ENCODE measurements around the gene DCBLD1. TPM values are rescaled to one million over a fixed set of nuclear protein-coding genes. Genes with fewer than 3 reads are reported as not detected.

The DCBLD1 gene
- total RNA-seq, 1 donor from 2014 or later: 64.8 TPM

GRCh38 chr6:117568247-117568646 is 85.8 kb downstream of the DCBLD1 start:
- Histone ChIP-seq H3K36me3 (ENCODE audit: control insufficient read depth, insufficient read depth, low read length) (peaks cover 2% of the 10 kb centered on the region), H3K4me3 (ENCODE audit: low read depth, low read length) (no peak overlapping the region), H3K27me3 (ENCODE audit: control insufficient read depth, insufficient read depth, low read length) (no peaks in the 10 kb centered on the region)
- FAIRE-seq (no peak), DNase-seq (ENCODE audit: low read depth) (no peak)
- TF ChIP-seq CTCF (IDR thresholded peaks at IDR 0.05; ENCODE audit: insufficient read depth, low read length, severe bottlenecking): no peak

- DNase-seq (ENCODE audit: low read depth) (no peak), FAIRE-seq (no peak)
- no peak for TF ChIP-seq CTCF (IDR thresholded peaks at IDR 0.05; ENCODE audit: insufficient read depth, low read length, severe bottlenecking)
- Histone ChIP-seq H3K27me3 (ENCODE audit: control insufficient read depth, insufficient read depth, low read length) (no peaks in the 10 kb centered on the region), H3K4me3 (ENCODE audit: low read depth, low read length) (no peak overlapping the region), H3K36me3 (ENCODE audit: control insufficient read depth, insufficient read depth, low read length) (peaks cover 2% of the 10 kb centered on the region)
These were observed 86.4 kb downstream of the DCBLD1 start for GRCh38 chr6:117568831-117569410.

GRCh38 chr6:117573006-117573680 is 90.7 kb downstream of the DCBLD1 start:
- Histone ChIP-seq H3K36me3 (ENCODE audit: control insufficient read depth, insufficient read depth, low read length) (peaks cover 4% of the 10 kb centered on the region), H3K4me3 (ENCODE audit: low read depth, low read length) (no peak overlapping the region), H3K27me3 (ENCODE audit: control insufficient read depth, insufficient read depth, low read length) (no peaks in the 10 kb centered on the region)
- peak; percentile 32 for FAIRE-seq
- DNase-seq (ENCODE audit: low read depth): peak; percentile 73
- no peak for TF ChIP-seq CTCF (IDR thresholded peaks at IDR 0.05; ENCODE audit: insufficient read depth, low read length, severe bottlenecking)

GRCh38 chr6:117574198-117574597 is 91.7 kb downstream of the DCBLD1 start:
- no peak for TF ChIP-seq CTCF (IDR thresholded peaks at IDR 0.05; ENCODE audit: insufficient read depth, low read length, severe bottlenecking)
- no peaks in the 10 kb centered on the region for H3K27me3 ChIP-seq (ENCODE audit: control insufficient read depth, insufficient read depth, low read length)
- no peak overlapping the region for H3K4me3 ChIP-seq (ENCODE audit: low read depth, low read length)
- DNase-seq (ENCODE audit: low read depth): no peak
- no peak for FAIRE-seq
- H3K36me3 ChIP-seq (ENCODE audit: control insufficient read depth, insufficient read depth, low read length): peaks cover 6% of the 10 kb centered on the region

- Histone ChIP-seq H3K27me3 (ENCODE audit: control insufficient read depth, insufficient read depth, low read length) (no peaks in the 10 kb centered on the region), H3K4me3 (ENCODE audit: low read depth, low read length) (no peak overlapping the region), H3K36me3 (ENCODE audit: control insufficient read depth, insufficient read depth, low read length) (peaks cover 4% of the 10 kb centered on the region)
- no peak for FAIRE-seq
- no peak for DNase-seq (ENCODE audit: low read depth)
- no peak for TF ChIP-seq CTCF (IDR thresholded peaks at IDR 0.05; ENCODE audit: insufficient read depth, low read length, severe bottlenecking)
These were observed 103.2 kb downstream of the DCBLD1 start for GRCh38 chr6:117585647-117586046.
